DND-41 (cell line): Measurements from ENCODE around the gene ZEB1.
A peak's percentile ranks its signal among the peaks of the same experiment; 100 is the strongest.

Source experiments
- ATAC-seq: fragments of 200-7000 bp; cut with Tn5 transposase; 3 replicates; pipeline ENCODE4 v1.9.1; 2021; ENCODE audit warnings: low read depth; ENCODE audit not compliant: insufficient read depth
- DNase-seq: peaks from one replicate; pipeline ENCODE4 v3.0.0-alpha.2; 2020
- H2AFZ ChIP-seq: 2 replicates; pipeline ENCODE4 v1.6.0; 2012; ENCODE audit warnings: low read depth, low read length
- H3K27ac ChIP-seq: 2 replicates; pipeline ENCODE4 v1.5.1; 2012; ENCODE audit warnings: low read length, inconsistent platforms
- H3K27me3 ChIP-seq: fragments of 200-600 bp; sonication (generic); 2 replicates; pipeline ENCODE4 v1.6.0; 2012; ENCODE audit warnings: low read length, mild to moderate bottlenecking, inconsistent platforms; ENCODE audit not compliant: insufficient read depth, poor library complexity
- H3K36me3 ChIP-seq: 2 replicates; pipeline ENCODE4 v1.5.1; 2012; ENCODE audit warnings: low read length, inconsistent platforms; ENCODE audit not compliant: insufficient read depth
- H3K4me1 ChIP-seq: 2 replicates; pipeline ENCODE4 v1.5.1; 2012; ENCODE audit warnings: mild to moderate bottlenecking, low read length; ENCODE audit not compliant: insufficient read depth
- H3K4me2 ChIP-seq: 2 replicates; pipeline ENCODE4 v1.6.0; 2012; ENCODE audit warnings: mild to moderate bottlenecking, moderate library complexity, low read length, inconsistent platforms; ENCODE audit not compliant: insufficient read depth
- H3K4me3 ChIP-seq, 2 experiments: fragments of 200-600 bp in 1 of 2; shearing (Covaris generic) in 1 of 2; 2 replicates each; pipeline ENCODE4 v1.5.1; 2012 to 2016; ENCODE audit warnings: inconsistent platforms in 2 of 2, low read length in 2 of 2, mild to moderate bottlenecking in 2 of 2, low read depth in 1 of 2, moderate library complexity in 1 of 2
- H3K79me2 ChIP-seq: 2 replicates; pipeline ENCODE4 v1.6.0; 2012; ENCODE audit warnings: low read length, inconsistent platforms; ENCODE audit not compliant: insufficient read depth
- H3K9ac ChIP-seq: 2 replicates; pipeline ENCODE4 v1.6.0; 2012; ENCODE audit warnings: low read depth, mild to moderate bottlenecking, inconsistent platforms, low read length, moderate library complexity
- H3K9me3 ChIP-seq: 2 replicates; pipeline ENCODE4 v1.5.1; 2012; ENCODE audit warnings: low read length, moderate library complexity, mild to moderate bottlenecking, inconsistent platforms; ENCODE audit not compliant: insufficient read depth, severe bottlenecking
- H4K20me1 ChIP-seq: 2 replicates; pipeline ENCODE4 v1.6.0; 2012; ENCODE audit warnings: low read length; ENCODE audit not compliant: insufficient read depth
- CTCF ChIP-seq: IDR thresholded peaks from 2 replicates; pipeline ENCODE4 v1.5.1; 2012; ENCODE audit warnings: borderline replicate concordance, low read length, moderate library complexity, mild to moderate bottlenecking; ENCODE audit not compliant: poor library complexity, severe bottlenecking; ENCODE audit errors: extremely low read depth
- EZH2 ChIP-seq: IDR thresholded peaks from 3 replicates; pipeline ENCODE4 v1.6.1; 2012; ENCODE audit warnings: borderline replicate concordance, low read depth, mild to moderate bottlenecking, moderate library complexity, low read length, inconsistent platforms; ENCODE audit not compliant: severe bottlenecking

Gene ZEB1

GRCh38 chr10:31508234-31508633 is 189.2 kb downstream of the ZEB1 start:
- Histone ChIP-seq H3K79me2 (peaks cover 55% of the 10 kb centered on the region), H3K4me1 (no peaks in the 10 kb centered on the region), H4K20me1 (peaks cover 12% of the 10 kb centered on the region), H3K36me3 (peaks cover 98% of the 10 kb centered on the region), H2AFZ (no peak overlapping the region), H3K27ac (no peak overlapping the region; the same call in 1 of the 2 replicates), H3K4me3 (no peak overlapping the region), H3K9me3 (peaks cover 34% of the 10 kb centered on the region), H3K27me3 (no peaks in the 10 kb centered on the region), H3K9ac (no peak overlapping the region), H3K4me2 (no peak overlapping the region)
- no peak for ATAC-seq
- TF ChIP-seq CTCF (no peak), EZH2 (no peak)
- DNase-seq: no peak

- H4K20me1 ChIP-seq: peaks cover 12% of the 10 kb centered on the region
- no peak overlapping the region for H3K4me3 ChIP-seq
- H3K9ac ChIP-seq: no peak overlapping the region
- no peak overlapping the region; the same call in none of the 2 replicates for H3K27ac ChIP-seq
- peaks cover 32% of the 10 kb centered on the region for H3K9me3 ChIP-seq
- ATAC-seq (peak; percentile 47; the same call in 2 of the 3 replicates), DNase-seq (no peak)
- no peak overlapping the region for H3K4me2 ChIP-seq
- H3K36me3 ChIP-seq: peaks cover 98% of the 10 kb centered on the region
- TF ChIP-seq EZH2 (no peak), CTCF (no peak)
- H3K27me3 ChIP-seq: no peaks in the 10 kb centered on the region
- H3K79me2 ChIP-seq: peaks cover 48% of the 10 kb centered on the region
- H2AFZ ChIP-seq: no peak overlapping the region
- no peaks in the 10 kb centered on the region for H3K4me1 ChIP-seq
Measured at GRCh38 chr10:31508882-31509281, 189.9 kb downstream of the ZEB1 start.

GRCh38 chr10:31509989-31510388 is 191.0 kb downstream of the ZEB1 start:
- Histone ChIP-seq H3K27ac (no peak overlapping the region), H3K36me3 (peaks cover 98% of the 10 kb centered on the region), H3K27me3 (no peaks in the 10 kb centered on the region), H3K4me2 (no peak overlapping the region), H3K4me3 (no peak overlapping the region), H3K9me3 (peaks cover 21% of the 10 kb centered on the region), H3K9ac (no peak overlapping the region), H2AFZ (no peak overlapping the region), H3K79me2 (peaks cover 37% of the 10 kb centered on the region), H4K20me1 (peaks cover 12% of the 10 kb centered on the region), H3K4me1 (no peaks in the 10 kb centered on the region)
- ATAC-seq (peak; percentile 35; the same call in 1 of the 3 replicates), DNase-seq (no peak)
- TF ChIP-seq CTCF (no peak), EZH2 (no peak)

GRCh38 chr10:31515116-31515515 is 196.1 kb downstream of the ZEB1 start:
- peaks cover 98% of the 10 kb centered on the region for H3K36me3 ChIP-seq
- H3K4me2 ChIP-seq: no peak overlapping the region
- no peaks in the 10 kb centered on the region for H3K4me1 ChIP-seq
- TF ChIP-seq CTCF (no peak), EZH2 (no peak)
- H3K4me3 ChIP-seq: no peak overlapping the region
- H3K9ac ChIP-seq: no peak overlapping the region
- no peaks in the 10 kb centered on the region for H3K27me3 ChIP-seq
- H3K9me3 ChIP-seq: no peaks in the 10 kb centered on the region
- DNase-seq: no peak
- no peak for ATAC-seq
- H3K79me2 ChIP-seq: peaks cover 1% of the 10 kb centered on the region
- H2AFZ ChIP-seq: no peak overlapping the region
- H3K27ac ChIP-seq: no peak overlapping the region
- no peaks in the 10 kb centered on the region for H4K20me1 ChIP-seq
